Measurements from ENCODE around the gene NNMT.

GRCh38 chr11:114258696-114259095 lies 37.5 kb upstream of the NNMT start:
- TF ChIP-seq CTCF (IDR thresholded peaks at IDR 0.05; ENCODE audit: low read depth, low read length, poor library complexity, severe bottlenecking) (no peak), EZH2phosphoT487 (IDR thresholded peaks at IDR 0.05; ENCODE audit: borderline replicate concordance, low read length) (no peak)
